NCI-H2171 (cell line): Measurements from ENCODE around the gene ANKRD40CL.

ENCODE experiments used
- DNase-seq: peaks from one replicate; lab custom pipeline; 2025; lab: John Stamatoyannopoulos, UW

The ANKRD40CL gene

GRCh38 chr17:50787106-50787505, 19.8 kb upstream of the ANKRD40CL start:
- DNase-seq, result peak; percentile 20

GRCh38 chr17:50785946-50786570, 18.7 kb upstream of the ANKRD40CL start:
- DNase-seq, result no peak

GRCh38 chr17:50785126-50785525, 17.8 kb upstream of the ANKRD40CL start:
- no peak for DNase-seq

- no peak for DNase-seq
These were observed 16.6 kb upstream of the ANKRD40CL start for GRCh38 chr17:50783905-50784304.

- peak; percentile 70 for DNase-seq
These were observed 15.9 kb upstream of the ANKRD40CL start for GRCh38 chr17:50783193-50783660.

GRCh38 chr17:50781167-50781566, 13.8 kb upstream of the ANKRD40CL start:
- DNase-seq, result no peak

GRCh38 chr17:50779747-50780353, 12.5 kb upstream of the ANKRD40CL start:
- DNase-seq, result no peak

GRCh38 chr17:50778988-50779387, 11.7 kb upstream of the ANKRD40CL start:
- no peak for DNase-seq

GRCh38 chr17:50778471-50778870, 11.2 kb upstream of the ANKRD40CL start:
- DNase-seq, result no peak

- no peak for DNase-seq
These were observed 8.6 kb upstream of the ANKRD40CL start for GRCh38 chr17:50775926-50776325.

- no peak for DNase-seq
These were observed 7.0 kb upstream of the ANKRD40CL start for GRCh38 chr17:50774225-50774803.

GRCh38 chr17:50771991-50772785, 4.9 kb upstream of the ANKRD40CL start:
- no peak for DNase-seq

GRCh38 chr17:50770346-50770745, 3.0 kb upstream of the ANKRD40CL start:
- no peak for DNase-seq

- no peak for DNase-seq
These were observed 2.6 kb upstream of the ANKRD40CL start for GRCh38 chr17:50769884-50770283.

GRCh38 chr17:50768346-50768761, 1.0 kb upstream of the ANKRD40CL start:
- no peak for DNase-seq

GRCh38 chr17:50767030-50767429, 288 bp downstream of the ANKRD40CL start:
- no peak for DNase-seq

- no peak for DNase-seq
These were observed 895 bp downstream of the ANKRD40CL start for GRCh38 chr17:50766222-50767023.

GRCh38 chr17:50765454-50766221, 1.7 kb downstream of the ANKRD40CL start:
- no peak for DNase-seq

- DNase-seq, result no peak
These were observed 2.6 kb downstream of the ANKRD40CL start for GRCh38 chr17:50764734-50765149.

GRCh38 chr17:50763716-50764475, 3.4 kb downstream of the ANKRD40CL start:
- no peak for DNase-seq
